AML-193 (cell line): ENCODE measurements around the gene U2SURP.
"Not testable (repeated sequence)": the region's sequence is repeated elsewhere in the genome, so short reads cannot be mapped to it uniquely, and the experiment has no call there.

ENCODE experiments used
- DNase-seq, 2 experiments: peaks; one replicate each; lab custom pipeline; 2025; lab: John Stamatoyannopoulos, UW

U2SURP gene

DNA sequence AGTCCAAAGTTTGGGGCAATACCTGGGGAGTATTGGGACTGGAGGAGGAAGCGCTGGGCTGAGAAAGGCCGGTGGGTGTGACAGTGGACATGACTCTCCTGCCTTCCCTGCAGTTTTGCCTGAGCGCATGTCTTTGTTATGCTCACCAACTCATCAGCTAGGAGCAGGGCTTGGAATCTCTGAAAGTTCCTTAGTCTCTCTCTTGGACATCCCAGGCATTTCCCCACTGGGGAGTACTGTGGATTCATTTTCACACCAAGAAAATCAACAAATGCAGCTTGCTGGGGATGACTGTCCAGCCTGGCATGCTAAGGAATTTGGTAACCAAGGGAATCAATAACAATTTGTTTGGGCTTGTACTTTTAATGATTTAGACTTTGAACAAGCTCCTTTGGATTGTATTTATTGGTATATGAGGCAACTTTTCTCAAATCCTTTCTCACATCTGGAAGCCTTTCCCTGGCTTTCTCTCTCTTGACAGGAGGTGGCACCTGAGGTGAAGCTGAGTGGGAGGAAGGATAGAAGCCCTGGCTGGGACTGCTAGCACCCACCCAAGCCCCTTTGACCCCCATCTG lies 69.7 kb downstream of the U2SURP start:
- no peak for DNase-seq

DNA sequence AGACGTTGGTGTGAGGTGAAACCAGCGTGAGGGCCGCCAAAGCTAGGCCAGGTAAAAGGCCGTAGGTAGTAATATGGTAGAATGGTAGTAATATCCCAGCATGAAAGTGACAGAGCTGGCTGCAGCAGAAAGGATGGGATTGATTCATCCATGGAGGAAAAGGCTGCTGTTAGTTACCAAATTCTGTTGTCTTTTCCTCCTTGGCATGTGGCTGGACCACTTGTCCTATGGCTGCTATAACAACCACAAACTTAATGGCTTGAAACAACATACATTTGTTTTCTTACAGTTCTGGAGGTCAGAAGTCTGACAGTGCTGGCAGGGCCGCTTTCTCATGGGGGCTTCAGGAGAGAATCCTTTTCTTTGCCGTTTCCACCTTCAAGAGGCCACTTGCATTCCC lies 70.4 kb downstream of the U2SURP start:
- no peak for DNase-seq

DNA sequence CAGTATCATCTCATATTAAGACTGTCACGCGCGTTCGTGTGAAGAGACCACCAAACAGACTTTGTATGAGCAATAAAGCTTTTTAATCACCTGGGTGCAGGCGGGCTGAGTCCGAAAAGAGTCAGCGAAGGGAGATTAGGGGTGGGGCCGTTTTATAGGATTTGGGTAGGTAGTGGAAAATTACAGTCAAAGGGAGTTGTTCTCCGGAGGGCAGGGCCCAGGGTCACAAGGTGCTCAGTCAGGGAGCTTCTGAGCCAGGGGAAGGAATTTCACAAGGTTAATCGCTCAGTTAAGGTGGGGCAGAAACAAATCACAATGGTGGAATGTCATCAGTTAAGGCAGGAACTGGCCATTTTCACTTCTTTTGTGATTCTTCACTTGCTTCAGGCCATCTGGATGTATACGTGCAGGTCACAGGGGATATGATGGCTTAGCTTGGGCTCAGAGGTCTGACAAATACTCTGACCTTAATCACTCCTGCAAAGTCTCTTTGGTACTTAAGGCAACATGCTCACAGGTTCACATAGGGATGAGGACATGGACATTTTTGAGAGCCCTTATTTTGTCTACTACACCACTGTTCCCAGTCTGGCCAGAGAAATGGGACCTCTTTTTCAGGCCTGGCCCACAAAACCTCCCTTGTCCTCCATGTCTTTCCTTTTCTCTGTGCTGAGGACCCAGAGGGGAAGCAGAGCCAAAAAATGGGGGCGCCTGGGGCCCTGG lies 71.1 kb downstream of the U2SURP start:
- not testable (repeated sequence) for DNase-seq

DNA sequence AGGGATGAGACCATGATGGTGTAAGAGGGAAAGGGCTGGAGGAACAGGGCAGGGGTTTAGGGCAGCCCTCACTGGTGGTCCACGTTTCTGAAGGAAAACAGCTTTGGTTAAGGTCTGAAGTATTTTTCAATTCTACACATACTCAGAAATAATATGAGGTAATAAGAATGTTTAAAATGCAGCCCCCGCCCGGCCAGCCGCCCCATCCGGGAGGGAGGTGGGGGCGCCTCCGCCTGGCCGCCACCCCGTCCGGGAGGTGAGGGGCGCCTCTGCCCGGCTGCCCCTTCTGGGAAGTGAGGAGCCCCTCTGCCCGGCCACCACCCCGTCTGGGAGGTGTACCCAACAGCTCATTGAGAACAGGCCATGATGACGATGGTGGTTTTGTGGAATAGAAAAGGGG lies 72.2 kb downstream of the U2SURP start:
- DNase-seq = not testable (repeated sequence)

DNA sequence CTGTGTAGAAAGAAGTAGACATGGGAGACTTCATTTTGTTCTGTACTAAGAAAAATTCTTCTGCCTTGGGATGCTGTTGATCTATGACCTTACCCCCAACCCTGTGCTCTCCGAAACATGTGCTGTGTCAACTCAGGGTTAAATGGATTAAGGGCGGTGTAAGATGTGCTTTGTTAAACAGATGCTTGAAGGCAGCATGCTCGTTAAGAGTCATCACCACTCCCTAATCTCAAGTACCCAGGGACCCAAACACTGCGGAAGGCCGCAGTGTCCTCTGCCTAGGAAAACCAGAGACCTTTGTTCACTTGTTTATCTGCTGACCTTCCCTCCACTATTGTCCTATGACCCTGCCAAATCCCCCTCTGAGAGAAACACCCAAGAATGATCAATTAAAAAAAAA lies 72.6 kb downstream of the U2SURP start:
- not testable (repeated sequence) for DNase-seq

DNA sequence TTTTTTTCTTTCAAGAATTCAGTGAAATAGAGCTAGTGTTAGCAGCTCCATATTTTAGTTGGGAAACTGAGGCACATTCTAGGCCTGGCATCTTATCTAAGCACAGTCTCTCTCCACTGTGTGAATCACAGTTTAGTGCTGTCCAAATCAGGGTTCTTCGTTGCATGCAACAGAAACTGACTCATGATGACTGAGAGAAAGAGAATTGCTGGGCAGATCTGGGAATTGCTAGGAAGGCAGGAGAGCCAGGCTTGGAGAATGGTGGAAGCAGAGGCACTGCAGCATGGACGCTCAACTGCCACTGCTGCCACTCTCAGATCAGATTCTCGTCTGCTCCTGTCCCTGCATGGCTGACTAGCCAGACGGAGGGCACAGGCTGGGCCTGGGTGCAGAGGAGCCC lies 77.5 kb downstream of the U2SURP start:
- no peak for DNase-seq

DNA sequence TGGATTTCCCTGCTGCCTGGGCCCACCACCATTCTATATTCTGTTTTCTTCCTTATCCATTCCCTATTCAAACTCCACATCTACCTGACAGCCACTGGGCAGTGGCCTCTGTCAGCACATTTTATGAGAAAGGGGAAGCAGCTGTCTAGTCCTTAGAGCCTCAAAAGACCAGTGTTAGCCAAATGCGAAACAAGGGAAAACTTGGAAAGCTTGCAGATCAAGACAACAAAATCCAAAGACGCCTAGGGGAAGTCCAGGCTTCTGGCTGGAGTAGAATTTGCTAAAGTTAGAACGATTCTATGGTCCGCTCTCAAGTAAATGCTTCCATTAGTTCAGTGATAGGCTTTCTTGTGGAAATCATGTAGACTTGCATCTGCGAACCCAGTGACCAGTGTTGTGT lies 78.8 kb downstream of the U2SURP start:
- no peak for DNase-seq

DNA sequence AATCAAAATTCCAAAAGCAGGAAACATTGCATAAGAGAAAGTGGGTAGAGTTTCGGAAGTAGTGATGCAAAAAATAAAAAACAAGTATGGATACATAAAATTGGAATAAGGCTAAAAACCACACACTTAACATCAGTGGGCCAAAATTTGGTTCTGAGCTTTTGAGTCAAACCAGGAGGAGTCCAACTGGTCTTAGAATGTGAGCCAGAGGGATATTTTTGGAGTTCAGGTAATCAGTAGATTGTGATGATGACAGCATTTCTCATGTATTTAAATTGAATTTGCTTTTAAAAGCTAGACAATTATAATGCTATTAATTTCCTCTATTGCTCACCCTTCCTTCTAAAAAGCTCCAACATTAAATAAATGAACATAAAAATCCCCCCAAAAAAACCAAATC lies 80.0 kb downstream of the U2SURP start:
- DNase-seq = no peak

DNA sequence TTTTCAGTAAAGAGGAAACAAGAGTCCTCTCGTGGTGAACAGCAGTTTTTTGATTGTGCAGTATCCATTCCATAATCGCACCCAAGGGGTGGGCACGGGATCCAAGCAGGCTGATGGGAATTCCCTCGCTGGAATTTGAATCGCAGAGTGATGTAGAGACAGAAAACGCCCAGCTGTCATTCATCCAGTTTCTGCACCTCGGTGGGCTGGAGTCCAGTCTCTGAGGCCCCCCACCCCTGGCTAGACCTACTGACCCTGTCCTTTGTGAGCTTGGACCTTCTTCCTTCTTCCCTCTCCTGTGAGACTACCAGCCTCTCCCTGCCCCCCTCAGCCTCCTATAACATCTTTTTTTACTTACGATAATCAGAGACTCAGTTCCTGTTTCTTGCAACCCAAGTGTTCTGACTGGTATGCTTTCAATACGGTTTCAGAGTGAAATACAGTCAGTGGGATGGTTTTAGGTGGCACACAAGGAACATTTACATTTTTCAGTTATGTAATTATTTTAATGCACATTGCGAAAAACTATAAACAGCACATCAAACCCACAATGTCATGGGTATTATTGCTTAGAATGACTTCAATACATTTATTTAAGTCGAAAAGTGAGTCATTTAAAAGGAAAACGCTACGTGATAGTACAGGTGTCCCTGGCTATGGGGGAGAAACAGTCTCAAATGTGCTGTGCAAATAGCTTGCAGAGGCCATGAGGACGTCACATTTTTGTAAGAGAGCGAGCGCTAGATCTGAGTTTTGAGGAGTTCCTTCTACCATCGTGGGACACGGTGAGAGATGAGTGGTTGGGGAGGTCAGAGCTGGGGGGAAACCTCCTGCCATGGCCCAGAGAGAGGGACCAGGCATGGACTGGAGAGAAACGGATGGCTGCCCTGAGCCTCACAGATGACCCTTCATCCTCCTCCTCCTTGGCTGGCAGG lies 80.7 kb downstream of the U2SURP start:
- no peak for DNase-seq

DNA sequence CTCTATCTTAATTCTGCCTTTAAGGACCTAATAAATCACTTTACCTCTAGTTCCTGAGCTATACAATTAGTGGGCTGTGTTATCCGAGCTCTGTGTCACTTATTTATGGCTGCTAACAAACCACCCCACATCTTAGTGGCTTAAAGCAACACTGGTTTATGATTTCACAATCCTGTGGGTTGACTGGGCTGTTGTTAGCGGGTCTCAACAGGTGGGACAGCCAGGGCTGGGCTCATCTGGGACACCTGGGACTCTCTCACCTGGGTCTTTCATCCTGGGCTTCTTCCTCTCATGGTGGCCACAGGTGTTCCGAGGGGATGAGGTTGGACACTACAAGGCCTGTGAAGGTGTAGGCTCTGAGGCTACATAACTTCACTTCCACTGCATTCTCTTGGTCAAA lies 82.4 kb downstream of the U2SURP start:
- DNase-seq = no peak

DNA sequence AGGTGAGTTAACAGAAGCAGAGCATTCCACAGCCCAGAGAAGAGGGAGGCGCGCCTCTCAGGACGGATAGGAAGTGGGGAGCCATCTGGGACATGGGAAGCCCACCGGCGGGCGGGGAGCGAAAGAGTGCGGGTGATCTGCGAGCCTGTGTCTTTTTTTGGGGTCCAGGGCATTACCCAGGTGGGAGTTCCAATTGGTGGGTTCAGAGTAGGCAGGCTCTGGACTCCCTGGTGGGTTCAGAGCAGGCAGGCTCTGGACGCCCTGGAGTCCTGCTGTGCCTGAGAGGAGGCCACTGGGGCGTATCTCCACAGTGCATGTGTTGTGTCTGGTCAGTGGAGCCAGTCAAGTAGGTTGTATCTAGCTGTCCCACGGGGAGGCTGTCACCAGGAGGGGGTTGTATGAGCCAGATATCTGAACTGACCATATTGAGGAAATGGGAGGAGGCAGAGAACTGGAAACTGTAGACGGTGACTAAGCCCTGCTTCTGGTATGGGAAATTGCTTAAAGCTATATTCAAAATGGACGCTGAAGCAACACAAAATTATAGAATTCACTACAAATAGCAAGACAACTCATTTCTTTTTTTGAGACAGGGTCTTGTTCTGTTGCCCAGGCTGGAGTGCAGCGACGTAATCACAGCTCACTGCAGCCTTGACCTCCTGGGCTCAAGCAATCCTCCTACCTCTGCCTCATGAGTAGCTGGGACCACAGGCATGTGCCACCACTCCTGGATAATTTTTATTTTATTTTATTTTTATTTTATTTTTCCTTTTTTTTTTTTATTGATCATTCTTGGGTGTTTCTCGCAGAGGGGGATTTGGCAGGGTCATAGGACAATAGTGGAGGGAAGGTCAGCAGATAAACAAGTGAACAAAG lies 83.7 kb downstream of the U2SURP start:
- peak; percentile 55 to 70 for DNase-seq

DNA sequence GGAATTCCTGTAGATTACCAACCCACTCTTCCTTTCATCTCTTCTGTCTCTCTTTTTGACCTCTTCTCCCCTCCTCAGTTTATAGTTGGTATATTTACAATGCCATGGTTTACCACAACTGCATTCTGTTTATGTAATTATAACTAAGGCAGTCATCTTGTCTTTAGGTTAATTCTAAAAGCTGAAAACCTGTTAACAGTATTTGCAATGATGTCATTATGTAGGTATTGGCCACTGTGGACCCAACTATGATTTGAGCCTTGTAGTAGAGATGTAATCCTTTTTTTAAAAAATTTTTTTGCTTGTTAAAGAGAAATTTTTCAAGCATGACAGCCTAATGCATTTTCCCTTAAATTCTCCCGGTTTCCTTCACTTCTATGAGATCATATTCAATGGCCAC lies 87.5 kb downstream of the U2SURP start:
- no peak for DNase-seq

DNA sequence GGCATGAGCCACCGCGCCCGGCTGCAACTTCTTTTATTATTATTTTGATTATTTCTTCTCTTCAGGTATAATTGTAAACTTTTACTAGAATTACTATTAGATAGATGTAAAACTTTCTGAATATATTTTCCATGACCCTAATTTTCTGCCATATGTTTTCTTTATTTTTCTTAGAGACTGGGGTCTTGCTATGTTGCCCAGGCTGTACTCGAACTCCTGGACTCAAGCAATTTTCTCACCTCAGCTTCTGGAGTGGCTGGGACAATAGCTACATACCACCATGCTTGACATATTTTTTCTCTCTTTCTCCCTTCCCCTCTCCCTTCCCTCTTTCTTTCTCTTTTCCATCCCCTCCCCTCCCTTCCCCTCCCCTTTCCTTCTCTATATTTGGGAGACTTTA lies 88.6 kb downstream of the U2SURP start:
- DNase-seq = no peak

DNA sequence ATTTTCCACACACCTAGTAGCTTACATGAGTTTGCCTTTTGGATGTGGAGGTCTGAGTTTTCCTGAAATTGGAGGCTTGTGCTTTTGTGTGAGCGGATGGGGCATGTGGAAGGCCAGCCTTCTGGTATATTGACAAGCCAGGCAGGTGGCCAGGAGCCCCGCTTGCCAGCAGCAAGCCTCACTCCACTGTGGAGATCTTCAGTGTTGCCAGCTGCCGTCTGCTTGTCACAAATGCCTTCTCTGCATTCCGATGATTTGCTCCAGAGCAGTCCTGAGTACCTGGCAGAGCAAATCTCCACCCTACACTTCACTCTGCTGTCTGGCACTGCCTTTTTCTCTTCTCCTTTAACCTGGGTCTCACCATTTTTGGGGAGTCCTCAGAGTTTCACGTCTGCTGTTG lies 89.1 kb downstream of the U2SURP start:
- DNase-seq = no peak

DNA sequence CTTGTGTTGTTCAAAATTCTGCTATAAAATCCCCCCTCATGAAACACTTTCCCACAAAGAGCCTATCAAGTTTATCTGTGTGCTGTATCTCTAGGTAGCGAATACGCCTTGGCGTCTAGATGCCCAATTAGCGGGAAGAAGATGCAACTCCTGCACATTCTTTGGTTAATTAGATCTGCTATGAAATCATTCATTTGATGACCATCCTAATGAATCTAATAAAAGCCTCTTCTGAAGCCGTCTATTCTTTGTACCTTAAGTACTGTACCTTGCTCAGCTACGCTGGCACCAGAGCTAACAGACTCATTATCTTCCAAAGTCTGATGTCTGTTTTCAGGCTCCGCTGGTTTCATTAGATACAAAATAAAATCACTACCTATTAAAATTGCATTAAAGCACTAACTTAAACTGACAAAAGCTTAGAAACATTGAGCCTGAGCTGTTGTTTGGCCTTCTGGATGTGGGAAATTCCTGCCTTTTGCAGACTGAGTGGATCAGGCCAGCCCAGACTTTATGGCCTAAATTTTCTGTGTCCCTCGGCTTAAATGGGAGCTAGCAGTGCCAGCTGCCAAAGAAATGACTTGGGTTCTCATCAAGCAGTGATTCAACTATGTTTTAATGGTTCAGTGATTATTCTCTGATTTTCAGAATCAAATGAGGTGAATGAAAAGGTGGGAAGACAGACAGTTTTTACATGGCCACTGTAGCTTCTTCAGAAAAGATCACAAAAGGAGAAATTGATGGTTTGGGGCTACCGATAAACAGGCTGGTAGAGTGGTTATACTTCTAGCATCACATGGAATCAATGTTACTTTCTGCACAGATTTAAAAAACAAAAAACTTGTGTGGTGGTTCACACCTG lies 89.8 kb downstream of the U2SURP start:
- DNase-seq = no peak

DNA sequence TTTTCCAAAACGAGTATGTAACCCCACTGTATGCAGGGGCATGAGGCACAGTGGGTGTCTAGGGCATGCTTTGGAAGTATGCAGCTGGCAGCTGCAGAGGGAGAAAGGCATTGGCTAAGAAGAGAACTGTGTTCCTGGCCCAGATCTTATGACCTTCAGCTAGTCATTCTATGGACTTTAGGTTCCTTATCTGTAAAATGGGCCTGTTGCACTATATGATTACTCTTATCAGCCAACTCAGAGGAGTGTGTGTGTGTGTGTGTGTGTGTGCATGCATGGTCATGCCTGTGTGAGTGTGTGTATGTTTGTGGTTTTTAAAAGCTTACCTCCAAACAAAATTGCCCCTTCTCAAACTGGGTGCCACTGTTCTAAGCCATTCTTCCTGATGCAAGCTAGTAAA lies 90.8 kb downstream of the U2SURP start:
- DNase-seq = no peak

DNA sequence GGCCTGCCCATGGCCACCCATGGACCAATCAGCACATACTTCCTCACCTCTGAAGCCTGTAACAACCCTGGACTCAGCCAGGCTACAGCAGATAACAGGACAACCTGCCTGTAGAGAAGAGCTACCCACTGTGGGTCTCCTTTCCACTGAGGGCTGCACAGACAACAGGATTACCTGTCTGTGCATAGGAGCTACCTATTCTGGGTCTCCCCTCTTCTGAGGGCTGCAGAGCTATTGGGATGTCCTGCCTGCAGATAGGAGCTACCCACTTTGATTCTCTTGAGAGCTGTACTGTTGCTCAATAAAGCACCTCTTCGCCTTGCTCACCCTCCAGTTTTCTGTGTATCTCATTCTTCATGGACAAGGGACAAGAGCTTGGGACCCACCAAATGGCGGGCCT lies 94.4 kb downstream of the U2SURP start:
- no peak for DNase-seq

DNA sequence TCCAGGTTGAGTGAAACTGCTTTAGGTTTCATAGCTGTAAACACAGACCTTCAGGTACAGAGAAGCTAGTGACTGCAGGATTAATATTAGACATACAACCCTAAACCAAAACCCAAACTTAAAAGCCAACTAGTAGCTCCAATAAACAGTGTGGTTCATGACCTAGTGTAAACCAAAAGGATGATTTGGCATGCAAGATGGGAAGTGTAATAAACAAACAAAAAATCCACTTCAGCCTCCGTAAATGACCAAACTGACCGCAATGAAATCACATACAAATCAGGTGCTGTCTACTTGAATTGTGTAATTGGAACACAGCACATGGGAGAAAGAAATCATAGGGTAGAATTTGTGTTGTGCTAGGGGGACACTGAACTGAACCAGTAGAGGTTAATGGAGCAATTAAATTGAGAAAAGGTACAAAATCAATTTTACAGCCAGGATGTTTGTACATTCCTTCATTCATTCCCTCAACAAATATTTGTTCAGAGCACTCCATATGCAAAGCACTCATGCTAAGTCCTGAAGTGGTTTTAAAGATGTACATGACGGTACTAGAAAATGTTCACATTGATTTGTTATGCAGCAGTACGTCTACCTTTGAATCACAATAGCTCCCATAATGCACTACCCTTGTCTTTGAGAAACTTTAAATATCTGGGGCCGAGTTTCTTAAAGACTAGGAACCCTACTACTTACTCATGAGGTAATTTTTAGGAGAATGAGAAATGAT lies 96.8 kb downstream of the U2SURP start:
- DNase-seq = no peak

DNA sequence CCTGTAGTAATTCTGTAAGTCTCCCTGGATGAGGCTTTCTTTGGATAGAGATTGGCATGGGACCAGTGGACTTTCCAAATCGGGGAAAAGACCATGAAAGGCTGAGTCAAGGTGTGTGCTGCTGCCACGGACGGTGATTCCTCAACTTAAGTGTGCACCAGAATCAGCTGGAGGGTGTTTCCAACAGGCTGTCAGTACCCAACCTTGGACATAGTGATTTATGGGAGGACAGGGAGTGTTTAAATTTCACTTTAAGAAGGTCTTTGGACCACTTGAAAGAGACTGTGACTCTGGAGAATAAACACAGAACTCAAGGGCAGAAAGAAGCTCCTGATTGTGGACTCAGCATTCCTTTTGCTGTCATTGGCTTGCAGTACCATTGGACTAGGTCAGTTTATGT lies 97.8 kb downstream of the U2SURP start:
- DNase-seq = no peak

DNA sequence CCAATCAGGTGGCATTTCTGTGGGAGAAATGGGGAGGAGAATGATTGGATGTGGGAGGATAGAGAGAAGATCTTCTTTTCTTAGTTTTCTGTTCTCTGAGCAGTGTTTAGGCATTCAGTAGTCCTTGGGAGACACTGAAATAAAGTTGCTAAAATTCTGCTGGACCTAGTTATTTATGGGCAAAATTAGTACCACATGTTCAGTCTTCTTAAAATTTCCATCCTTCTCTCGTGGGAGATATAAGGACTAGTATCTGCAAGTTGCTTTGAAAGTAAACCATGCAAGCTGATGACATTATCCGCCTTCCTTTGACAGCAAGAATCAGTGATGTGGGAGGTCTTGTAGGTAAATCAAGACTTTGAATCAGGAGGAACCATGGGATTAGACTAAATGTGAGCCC lies 98.3 kb downstream of the U2SURP start:
- no peak for DNase-seq
